HG03097 (cell line): ENCODE measurements around the gene TEKT5.
"Not testable (repeated sequence)": the region's sequence is repeated elsewhere in the genome, so short reads cannot be mapped to it uniquely, and the experiment has no call there.

Experiments used
- ATAC-seq: cut with Tn5 transposase; IDR thresholded peaks from one replicate; pipeline ENCODE4 v1.9.1; 2021; ENCODE audit not compliant: unreplicated experiment, low FRiP score

Gene TEKT5

GRCh38 chr16:10637337-10638037, 57.2 kb downstream of the TEKT5 start:
- no peak for ATAC-seq

GRCh38 chr16:10635365-10636021, 59.2 kb downstream of the TEKT5 start:
- no peak for ATAC-seq

DNA sequence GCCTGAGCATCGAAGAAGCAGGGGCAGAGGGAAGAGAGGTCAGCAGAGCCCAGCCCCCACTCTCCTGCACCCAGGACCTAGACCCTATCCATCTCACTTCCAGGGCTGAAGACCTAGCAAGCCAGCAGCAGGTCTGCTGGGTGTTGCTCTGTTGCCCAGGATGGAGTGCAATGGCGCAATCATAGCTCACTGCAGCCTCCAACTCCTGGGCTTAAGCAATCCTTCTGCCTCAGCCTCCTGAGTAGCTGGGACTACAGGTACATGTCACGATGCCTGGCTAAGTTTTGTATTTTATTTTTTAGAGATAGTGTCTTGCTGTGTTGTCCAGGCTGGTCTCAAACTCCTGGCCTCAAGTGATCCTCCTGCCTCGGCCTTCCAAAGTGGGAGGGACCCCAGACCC, 61.3 kb downstream of the TEKT5 start:
- ATAC-seq = not testable (repeated sequence)

DNA sequence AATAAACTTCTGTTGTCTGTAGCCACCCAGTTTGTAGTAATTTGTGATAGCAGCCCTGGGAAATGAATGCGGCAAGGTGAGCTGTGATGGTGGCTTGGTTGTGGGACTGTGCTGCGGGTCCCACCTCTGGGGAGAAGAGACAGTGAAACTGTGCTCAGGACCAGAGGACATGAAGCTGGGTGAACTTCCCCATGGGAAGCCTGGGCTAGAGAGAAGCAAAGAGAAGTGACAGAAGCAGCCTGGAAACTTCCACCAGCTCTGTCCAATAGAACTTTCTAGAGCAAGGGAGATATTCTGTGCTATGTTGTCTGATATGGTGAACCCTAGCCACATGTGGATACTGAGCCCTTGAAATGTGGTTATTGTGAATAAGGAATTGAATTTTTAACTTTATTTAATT, 62.8 kb downstream of the TEKT5 start:
- ATAC-seq = no peak

DNA sequence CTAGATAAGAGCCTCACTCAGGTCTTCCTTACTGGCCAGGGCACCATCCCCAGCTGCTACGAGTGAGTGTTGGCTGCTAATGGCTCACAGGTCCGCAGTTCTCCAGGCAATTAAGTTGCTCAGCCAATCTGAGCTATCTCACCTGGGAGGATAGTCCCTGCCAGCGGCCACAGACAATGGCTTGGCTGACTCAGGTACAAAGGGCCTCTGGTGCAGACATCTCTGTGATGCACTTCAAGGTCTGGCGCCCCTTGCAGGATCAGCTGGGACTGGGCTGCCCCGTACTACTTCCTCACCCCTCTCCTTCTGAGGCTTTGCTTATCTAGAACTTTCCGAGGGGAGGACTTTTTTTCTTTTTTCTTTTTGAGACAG, 65.2 kb downstream of the TEKT5 start:
- ATAC-seq = no peak

DNA sequence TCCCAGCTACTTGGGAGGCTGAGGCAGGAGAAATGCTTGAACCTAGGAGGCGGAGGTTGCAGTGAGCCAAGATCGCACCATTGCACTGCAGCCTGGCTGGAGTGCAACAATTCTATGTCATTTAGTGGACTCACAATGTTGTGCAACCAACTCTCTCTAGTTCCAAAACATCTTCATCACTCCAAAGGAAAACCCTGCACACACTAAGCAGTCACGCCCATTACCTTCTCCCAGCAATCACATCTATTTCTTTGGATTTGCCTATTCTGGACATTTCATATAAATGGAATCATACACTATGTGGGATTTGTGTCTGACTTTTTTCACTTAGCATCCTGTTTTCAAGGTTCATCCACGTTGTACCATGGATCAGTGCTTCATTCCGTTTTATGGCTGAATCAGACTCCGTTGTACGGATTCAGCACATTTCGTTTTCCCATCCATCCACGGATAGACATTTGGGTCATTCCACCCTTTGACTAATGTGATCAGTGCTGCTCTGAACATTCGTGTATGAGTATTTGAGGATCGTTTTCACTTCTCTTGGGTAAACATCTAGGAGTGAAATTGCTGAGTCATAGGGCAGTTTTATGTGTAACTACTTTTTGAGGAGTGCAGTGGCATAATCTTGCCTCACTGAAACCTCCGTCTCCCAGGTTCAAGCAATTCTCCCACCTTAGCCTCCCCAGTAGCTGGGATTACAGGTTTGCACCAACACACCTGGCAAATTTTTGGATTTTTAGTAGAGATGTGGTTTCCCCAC, 69.0 kb downstream of the TEKT5 start:
- ATAC-seq = no peak

DNA sequence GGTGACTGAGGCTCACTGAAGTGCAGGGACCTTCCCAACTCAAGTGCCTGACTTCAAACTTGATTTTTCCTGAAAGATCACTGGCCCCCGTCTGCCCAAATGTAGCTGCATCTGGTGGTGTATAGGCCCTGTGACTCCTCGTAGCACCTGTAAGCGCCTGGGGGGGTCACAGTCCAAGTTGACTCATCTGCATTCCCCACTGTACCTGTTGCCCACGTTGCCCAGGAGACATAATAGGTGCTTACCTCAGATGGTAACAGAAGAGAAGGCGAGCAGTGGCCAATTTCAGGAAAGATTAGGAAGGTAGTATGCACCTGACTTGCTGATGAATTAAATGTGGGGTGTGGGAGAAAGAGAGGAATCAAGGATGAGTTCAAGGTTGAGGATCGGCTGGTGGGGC, 70.2 kb downstream of the TEKT5 start:
- ATAC-seq = no peak

- no peak for ATAC-seq
Observed at GRCh38 chr16:10623059-10623458, 71.7 kb downstream of the TEKT5 start.

GRCh38 chr16:10622036-10622921, 72.5 kb downstream of the TEKT5 start:
- no peak for ATAC-seq

DNA sequence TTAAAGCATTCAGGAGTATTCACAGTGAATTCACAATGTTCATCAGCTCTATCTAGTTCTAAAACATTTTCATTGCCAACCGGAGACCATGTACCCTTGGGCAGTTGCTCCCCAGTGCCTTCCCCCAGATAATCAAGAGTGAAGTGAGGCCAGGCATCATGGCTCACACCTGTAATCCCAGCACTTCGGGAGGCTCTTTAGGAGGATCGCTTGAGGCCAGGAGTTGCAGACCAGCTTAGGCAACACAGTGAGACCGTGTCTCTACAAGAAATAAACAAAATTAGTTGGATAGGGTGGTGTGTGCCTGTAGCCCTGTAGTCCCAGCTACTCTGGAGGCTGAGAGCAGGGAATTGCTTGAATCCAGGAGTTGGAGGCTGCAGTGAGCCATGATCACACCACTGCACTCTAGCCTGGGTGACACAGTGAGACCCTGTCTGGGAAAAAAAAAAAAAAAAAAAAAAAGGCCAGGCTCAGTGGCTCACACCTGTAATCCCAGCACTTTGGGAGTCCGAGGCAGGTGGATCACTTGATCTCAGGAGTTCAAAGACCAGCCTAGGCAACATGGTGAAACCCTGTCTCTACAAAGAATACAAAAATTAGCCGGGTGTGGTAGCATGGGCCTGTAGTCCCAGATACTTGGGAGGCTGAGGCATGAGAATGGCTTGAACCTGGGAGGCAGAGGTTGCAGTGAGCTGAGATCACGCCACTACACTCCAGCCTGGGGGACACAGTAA, 73.3 kb downstream of the TEKT5 start:
- not testable (repeated sequence) for ATAC-seq

- ATAC-seq = no peak
Observed at GRCh38 chr16:10620120-10620519, 74.6 kb downstream of the TEKT5 start.

DNA sequence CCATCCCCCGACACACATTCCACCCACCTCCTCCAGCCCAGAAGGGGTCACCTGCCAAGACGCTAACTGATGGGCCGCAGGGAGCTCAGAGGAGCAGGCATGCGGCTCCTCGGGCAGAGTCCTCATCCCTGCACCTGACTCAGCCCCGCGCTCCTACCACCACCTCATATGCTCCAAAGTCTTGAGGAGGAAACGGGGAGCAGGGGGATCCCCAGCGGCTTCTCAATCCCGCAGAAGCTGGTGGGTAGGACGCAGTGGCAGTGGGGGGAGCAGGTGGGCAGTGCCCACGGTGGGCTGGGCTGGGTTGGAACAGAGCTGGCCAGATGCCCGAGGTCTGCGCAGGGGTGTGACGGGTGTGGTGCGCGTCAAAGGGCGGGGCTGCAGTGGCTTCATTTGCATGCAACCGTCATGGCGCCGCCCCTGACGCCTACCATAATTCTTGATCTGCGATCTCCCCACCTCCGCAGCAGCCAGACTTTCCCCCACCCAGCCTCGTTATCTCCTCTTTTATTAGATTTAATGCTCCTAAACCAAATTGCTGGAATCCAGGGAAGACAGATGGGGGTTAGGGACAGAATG, 75.4 kb downstream of the TEKT5 start:
- no peak for ATAC-seq

- no peak for ATAC-seq
Observed at GRCh38 chr16:10618710-10619209, 76.0 kb downstream of the TEKT5 start.

- ATAC-seq = no peak
Observed at GRCh38 chr16:10617662-10618420, 76.9 kb downstream of the TEKT5 start.

DNA sequence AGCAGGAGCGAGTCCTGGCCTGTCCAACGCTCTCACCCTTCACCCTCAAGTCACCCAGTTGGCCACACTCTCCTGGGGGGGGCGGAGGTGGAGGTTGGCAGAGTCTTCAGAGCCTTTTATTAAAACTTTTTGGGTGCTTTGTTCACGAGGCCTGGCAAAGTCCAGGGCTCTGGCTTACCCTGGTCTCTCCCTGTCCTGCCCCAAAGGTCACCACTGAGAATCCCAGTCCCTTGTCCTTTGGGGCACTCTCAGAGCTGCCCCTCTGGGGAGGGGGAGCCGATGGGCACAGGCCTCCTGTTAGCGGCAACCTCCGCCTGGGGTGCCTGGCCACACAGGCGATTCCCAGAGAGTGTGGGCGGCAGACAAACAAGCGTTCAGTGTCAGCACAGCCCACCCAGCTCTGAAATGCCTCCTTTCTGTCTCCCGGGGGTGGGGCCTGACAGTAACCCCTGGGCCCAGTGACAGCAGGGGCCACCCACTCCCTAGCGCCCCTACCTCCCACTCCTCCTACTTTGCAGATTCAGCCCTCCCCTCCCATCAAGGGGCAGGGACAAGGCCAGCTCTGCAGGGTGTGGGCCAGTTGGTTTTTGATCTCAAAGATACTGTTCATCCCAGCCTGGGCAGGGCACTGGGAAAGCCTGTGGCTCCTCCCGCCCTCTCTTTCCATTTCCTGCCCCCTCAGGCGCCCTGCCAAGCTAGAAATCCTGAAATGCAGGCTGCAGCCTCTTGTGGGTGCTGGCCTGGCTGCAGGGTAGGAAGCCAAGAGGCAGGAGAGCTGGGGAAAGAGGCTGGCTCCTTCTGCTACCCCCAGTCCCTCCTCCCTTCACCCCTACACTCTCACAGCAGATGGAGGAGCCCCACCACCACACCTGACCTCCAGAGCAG, 77.7 kb downstream of the TEKT5 start:
- ATAC-seq = no peak

DNA sequence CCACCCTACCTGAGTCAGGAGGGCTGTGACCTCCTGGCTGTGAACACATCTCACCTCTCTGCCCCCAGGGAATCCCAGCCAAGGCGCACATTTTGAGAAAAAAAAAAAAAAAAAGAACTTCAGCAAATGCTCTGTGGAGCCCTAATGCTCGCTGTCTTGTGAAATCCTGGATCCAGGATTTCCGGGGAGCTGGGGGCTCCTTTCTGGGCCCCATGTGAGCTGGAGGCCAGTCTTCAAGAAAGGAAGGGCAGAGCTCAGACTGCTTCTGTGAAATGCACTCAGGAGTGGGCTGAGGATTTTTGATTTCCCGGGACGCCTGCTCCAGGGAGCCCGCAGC, 78.3 kb downstream of the TEKT5 start:
- no peak for ATAC-seq

GRCh38 chr16:10614685-10615084, 80.0 kb downstream of the TEKT5 start:
- no peak for ATAC-seq
